NK-92 treated with Interleukin-12 subunit alpha and Interleukin-12 subunit beta, amount 100 ng/mL, for 24 hours (cell line): Measurements from ENCODE around the gene POFUT2.
"Not testable (repeated sequence)": the region's sequence is repeated elsewhere in the genome, so short reads cannot be mapped to it uniquely, and the experiment has no call there.

Source experiments
- DNase-seq: peaks from one replicate; lab custom pipeline; 2025; lab: John Stamatoyannopoulos, UW

POFUT2 gene

DNA sequence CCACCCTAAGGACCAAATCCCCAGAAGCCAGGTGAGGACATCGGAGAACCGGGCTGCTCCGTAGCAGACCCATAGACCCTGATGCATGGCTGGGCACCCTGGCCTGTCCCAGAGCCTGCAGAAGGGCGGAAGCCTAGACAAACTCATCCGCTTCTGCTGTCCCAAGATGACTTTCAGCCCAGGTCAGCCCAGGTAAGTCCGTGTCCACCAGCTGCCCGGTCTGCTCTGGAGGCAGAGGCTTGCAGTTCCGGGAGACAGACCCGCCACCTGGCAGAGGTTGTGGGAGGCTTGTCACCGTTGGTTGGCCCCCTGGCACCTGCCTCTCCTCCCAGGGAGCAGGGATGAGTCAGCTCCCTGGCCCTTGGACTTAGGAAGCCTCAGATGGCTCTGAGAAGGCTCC lies 22.8 kb upstream of the POFUT2 start:
- DNase-seq, result no peak

DNA sequence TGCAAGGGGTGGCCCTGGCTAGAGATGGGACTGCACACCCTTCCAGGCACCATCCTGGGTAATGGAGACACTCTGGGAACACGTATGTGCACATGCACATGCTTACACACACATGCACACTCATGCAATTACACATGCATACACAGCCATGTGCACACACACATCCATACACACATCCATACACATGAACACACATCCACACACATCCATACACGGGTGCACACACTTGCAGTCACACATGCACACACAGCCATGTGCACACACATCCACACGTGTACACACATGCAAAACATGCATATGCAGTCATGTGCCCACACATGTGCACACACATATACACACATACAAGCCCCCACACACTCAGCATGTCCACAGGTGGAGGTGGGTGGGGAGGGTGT lies 22.3 kb upstream of the POFUT2 start:
- DNase-seq, result no peak

DNA sequence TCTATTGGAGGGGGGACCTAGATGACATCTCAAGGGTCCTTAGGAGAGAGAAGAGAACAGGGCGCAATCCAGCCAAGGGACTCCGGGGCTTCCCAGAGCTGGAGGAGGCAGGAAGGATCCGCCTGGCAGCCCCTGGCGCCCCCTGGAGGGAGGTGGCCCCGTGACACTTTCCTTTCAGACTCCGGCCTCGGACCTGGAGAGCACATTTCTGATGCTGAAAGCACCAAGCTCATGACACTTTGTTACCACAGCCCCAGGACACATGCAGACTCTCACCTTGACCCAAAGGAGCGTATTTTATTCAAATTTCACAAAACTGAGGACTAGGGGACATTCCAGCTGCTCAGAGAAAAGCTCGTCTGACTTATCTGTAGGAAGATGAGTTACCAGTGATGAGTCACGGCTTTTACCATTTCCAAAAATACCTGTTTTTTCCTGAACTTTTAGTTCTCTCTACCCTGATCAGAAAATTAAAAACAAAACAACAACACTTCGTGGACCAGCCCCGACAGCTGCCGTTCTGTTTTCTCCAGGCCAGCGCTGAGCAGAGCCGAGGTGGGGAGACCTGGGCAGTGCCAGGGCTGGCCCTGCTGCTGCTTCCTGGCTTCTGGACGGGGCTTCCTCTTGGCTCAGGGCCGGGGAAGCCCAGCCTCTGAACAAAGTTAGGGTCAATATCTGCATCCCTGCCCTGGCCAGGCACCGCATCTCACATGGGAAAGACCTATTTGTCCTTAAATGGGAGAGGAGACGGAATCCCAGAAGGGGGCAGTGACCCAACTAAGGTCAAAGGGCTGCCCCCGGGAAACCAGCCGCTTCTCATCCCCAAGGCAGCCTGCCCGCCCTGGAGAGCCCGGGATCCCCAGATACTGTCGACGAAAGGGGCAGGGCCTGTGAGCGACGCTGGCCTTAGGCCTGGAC lies 21.6 kb upstream of the POFUT2 start:
- DNase-seq, result no peak

DNA sequence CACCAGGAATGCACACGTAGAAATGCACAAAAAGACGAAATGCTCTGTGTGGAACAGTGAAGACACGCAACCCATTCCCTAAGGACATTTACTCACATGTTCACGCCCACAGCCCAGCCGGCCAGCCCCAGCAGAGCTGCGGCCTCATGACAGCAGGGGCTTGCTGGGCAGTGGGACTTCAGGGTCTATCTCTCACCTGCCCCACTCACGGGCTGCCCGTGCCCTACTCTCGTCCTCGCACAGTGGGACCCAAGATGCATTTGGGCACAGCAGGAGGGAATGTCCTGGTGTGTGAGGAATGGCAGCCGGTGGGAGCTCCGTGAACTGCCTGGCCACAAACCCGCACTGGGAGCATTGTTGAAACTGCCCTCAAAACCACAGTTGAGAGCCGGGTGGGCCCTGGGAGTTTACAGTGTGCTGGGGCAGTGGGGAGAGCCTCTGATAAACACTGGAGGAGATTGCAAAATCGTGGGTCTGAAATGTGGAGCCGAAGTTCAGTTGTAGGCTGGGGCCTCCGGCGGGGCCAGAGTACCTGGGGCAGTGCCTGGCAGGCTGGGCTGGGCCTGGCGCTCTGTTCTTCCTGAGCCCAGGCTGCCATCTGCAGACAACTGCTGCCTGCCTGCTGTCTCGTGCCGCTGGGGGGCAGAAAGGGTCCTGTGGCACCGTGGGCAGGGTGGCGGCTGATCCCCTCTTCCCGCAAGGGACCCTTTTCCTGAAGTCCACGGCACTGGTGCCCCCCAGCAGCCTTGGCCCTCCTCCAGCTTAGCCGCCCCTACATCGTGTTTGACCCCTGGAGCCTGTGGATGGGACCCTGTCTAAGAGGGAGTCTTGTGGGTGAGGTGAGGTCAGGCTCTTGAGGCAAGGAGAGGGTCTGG lies 20.7 kb upstream of the POFUT2 start:
- DNase-seq, result no peak

DNA sequence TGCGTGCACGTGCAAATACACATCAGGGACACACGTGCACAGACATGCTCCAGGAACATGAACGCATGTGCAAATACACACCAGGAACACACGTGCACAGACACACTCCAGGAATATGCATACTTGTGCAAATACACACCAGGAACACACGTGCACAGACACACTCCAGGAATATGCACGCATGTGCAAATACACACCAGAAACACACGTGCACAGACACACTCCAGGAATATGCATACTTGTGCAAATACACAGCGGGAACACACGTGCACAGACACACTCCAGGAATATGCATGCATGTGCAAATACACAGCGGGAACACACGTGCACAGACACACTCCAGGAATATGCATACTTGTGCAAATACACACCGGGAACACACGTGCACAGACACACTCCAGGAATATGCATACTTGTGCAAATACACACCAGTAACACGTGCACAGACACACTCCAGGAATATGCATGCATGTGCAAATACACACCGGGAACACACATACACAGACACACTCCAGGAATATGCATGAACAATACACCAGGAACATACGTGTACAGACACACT lies 20.0 kb upstream of the POFUT2 start:
- not testable (repeated sequence) for DNase-seq

DNA sequence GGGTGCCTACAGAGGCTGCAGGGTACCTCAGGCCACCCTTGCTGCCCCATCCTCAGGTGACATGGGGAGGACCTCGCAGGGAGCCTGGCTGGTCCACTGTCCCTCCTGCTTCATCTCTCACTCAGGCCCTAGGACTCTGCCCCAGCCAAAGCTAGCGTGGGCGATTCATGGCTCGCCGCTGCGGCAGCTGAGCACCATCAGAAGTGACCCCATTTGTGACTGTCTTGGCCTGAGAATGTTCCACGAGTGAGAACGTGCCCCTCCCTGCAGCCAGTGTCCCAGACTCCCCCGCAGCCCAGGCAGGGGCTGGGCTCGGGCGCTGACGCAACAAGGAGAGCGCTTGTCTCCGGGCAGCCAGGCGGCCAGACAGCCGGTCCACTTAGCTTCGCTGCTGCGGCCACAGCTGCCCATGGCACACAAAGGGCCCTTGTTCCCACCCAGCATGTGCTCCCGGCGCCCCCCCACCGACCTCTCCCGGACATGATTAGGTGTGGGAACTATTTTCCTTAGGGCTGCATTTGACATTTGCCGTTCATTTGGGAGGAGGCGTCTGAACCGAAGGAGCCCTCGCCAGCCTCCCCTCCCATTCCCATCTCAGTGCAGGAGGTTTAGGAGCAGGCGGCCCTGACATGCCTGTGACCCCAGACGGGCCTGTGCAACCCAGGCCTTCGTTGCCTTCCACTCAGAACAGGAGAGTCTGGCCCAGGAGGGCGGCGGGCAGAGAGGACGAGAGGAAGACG lies 19.3 kb upstream of the POFUT2 start:
- DNase-seq, result no peak

DNA sequence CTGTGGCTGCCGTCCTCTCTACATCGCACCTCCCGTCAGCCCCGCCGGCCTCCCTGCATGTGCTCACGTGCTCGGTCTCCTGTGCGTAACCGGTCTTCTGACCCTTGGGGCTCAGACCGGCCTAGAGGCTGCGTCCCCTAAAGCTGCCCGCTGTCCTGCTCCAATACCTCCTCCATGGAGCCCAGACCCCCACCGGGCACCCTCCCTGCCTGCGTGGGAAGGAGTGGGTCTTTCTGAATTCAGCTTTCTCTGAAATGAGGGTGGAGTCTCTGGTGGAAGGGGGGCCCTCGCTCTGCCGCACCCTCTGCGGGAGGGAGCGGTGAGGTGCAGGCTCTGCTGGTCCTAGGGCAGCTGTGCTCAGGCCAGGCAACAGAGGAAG lies 18.7 kb upstream of the POFUT2 start:
- DNase-seq, result no peak

DNA sequence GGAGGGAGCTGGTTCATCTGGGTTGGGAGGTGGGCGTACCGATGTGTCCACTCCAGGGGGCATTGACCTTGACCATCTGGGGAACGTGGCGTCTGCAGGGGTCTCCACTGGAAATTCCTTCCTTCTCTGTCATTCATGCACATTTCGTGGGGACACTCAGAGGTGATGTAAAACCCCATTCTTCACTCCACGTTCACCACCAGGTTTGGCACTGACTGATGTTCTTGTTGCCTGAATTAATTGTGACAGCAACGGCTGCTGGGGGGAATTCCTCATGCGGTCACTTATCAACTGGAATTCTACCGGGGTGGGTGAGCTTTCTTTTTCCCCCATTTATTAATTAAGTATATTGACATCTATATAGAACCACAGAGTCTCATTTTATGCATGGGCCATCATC lies 18.1 kb upstream of the POFUT2 start:
- DNase-seq, result no peak

DNA sequence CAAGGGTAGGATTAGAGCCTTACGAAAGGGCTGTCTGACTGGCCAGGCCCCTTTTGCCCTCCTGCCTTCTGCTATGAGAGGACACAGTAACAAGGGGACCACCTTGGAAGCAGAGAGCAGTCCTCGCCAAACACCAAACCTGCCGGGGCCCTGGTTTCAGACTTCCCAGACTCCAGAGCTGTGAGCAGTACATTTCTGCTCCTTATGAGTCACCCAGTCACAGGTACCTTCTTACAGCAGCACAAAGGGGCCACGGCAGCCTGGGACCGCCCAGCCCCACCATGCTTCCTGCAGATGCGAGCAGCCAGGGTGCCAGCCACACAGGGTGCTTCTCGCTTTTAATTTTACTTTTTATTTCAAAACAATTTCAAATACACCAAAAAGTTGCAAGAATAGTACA lies 17.2 kb upstream of the POFUT2 start:
- DNase-seq, result no peak

DNA sequence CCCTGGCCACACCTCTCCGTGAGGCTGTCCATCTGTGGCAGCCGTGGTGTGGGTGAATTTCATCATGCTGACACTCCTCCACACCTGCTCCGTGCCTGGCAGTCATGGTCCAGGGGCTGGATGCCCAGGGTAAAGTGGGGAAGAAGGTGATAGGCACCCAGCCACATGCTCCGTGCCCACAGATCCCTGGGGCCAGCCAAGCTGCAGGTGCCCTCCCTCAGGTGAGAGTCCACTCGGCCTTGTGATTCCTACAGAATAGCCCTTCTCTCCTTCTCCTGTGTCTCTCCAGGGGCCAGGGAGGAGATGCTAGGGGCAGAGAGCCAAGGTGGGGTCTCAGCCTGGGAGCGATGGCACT lies 16.8 kb upstream of the POFUT2 start:
- DNase-seq, result no peak

DNA sequence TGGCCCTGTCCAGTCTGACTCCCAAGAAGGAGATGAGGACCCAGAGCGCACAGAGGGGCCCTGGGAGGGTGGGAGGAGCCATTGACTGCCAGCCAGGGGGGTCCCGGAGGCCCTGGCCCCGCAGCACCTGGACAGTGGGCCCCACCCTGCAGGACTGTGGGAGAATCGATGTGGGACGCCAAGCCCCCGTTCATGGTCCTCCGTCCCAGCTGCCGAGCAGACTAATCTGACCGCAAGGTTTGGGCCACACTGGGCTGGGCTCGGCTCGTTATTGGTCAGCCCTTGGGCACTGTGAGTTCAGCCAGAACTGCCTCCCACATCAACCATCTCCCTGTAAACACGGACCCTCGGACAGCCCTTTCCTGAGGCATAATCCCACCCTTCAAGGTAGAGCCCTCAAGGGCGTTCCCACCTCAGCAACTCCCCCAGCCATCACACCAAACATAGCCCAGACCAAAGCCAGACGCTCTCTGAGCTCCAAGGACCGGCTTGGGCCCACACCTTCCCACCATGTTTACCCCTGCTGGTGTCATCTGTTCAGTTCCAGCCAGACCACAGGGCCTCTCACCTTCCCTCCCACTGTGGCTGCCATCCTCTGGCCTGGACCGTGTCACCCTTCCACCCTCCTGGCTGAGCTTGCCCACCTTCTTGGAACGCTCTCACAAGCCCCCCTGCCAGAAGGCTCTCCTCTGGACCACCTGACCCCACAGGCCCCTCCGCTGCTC lies 16.2 kb upstream of the POFUT2 start:
- DNase-seq, result no peak

DNA sequence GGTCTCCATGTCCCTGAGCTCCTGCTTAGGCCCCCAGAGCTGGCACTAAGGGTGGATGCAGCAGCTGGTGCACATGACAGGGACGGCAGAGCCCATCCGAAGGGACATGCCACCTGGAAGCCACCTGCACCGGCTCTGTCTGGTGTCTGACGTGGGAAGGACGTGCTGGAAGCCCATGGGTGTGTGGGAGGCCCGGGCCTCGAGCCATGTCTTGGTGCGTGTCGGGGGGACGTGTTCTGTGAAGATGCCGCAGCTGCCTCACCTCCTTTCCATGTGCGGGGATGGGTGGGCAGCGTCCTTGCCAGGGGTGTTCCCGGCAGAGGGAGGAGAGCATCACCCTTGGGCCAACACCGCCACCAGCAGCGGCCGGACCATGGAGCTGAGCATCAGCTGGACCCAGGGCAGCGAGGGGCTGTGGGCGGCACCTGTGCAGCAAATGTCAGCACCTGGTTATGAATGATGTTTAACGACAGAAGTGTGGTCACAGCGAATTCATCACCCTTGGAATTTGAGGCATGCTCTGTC lies 15.5 kb upstream of the POFUT2 start:
- no peak for DNase-seq

DNA sequence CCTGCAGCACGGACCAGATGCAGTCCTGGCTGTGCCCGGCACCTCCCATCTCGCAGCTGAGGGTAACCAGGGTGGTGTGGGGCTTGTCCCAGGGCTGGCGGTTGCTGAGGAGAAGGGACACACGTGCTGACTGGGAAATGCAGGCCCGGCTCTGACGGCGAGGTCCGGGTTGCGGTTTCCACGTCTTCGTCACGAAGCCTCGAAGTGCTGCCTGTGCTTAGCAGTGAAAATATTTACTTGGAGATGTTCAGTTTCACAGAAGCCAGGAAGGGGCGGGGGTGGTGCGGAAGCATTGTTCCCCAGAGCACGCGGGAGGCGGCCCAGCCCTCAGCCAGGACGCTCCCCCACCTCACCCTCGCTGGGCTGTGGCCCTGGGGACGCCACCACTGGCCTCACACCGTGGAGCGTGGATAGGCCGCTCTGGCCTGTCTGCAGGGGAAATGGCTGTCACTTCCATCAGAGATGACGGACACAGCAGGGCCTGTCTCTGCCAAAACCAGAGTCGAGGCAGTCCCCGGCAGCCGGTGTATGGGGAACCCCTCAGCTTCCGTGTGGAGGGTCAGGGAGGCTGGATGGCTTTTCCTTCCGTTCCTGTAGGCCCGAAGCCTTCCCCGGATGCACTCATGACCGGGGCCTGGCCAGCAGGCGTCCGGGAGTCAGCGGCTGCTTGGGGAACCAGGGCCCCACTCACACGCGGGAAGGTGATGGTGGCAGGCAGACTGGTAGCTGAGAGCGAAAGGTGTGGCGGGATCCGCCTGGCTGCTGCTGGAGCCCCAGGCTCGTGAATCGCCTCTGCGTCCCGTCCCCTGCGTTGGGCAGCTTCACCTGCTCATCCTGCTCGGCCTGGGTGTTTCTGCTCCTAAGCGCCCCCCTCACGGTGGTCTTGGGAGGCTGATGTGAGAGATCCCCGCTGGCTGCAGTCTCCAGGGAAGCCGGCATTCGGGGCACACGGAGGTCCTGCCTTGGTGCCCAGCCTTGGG lies 14.7 kb upstream of the POFUT2 start:
- no peak for DNase-seq

DNA sequence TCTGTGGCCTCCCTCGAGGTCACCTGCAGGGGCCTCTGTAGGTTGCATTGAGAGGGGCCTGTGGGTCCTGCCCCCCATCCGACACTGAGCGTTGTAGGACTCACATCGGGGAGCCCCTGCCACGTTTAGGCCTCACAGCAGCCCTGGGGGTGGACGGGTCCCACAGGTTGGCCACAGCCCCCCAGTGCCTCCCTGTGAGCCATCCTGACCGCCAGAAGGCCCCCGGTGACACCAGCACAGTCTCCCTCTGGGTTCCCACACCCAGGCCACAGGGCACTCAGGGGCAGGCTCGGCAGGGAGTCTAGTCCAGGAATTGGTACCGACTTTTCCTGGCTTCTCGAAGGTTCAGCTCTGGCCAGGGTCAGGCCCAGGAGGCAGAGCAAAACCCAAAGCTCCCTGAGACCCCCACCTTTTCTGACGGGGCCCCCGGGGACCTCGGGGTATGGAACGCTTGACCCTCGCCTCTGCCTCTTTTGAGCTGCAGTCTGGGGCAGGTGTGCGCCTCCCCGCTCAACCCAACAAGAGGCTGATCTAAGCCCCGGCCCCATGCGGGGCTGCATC lies 13.9 kb upstream of the POFUT2 start:
- no peak for DNase-seq

DNA sequence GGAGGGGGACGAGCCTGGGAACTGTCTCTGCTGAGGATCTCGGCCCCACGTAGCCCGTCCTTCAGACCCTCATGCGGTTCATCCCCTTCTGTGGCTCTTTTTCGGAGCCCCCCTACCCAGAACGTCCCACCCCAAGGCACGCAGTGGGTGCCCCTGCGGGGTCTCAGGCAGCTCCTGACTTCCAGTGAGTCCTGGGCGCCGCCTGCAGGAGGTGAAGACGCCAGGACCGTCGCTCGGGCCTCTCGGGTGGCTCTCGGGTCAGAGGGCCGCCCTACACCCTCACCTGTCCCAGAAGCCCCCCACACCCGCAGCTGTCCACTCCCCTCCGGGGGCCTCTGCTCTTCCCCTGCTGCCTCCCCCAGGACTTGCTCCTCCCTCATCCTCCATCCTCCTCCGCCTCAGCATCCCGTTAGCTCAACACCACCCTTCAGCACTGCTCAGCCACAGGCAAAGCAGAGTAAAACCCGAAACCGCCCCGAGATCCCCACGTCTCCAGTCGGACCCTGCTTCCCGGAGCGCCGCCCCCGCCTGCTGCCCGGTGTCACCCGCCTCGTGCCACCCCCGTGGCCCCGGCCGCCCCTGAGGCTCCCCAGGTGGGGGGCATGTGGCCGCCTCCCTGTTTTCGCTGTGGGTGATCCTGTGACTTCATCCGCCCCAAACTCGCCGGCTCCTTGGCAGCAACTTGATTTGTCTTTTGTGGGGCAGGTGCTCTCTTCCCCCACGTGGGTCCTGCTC lies 13.3 kb upstream of the POFUT2 start:
- no peak for DNase-seq

DNA sequence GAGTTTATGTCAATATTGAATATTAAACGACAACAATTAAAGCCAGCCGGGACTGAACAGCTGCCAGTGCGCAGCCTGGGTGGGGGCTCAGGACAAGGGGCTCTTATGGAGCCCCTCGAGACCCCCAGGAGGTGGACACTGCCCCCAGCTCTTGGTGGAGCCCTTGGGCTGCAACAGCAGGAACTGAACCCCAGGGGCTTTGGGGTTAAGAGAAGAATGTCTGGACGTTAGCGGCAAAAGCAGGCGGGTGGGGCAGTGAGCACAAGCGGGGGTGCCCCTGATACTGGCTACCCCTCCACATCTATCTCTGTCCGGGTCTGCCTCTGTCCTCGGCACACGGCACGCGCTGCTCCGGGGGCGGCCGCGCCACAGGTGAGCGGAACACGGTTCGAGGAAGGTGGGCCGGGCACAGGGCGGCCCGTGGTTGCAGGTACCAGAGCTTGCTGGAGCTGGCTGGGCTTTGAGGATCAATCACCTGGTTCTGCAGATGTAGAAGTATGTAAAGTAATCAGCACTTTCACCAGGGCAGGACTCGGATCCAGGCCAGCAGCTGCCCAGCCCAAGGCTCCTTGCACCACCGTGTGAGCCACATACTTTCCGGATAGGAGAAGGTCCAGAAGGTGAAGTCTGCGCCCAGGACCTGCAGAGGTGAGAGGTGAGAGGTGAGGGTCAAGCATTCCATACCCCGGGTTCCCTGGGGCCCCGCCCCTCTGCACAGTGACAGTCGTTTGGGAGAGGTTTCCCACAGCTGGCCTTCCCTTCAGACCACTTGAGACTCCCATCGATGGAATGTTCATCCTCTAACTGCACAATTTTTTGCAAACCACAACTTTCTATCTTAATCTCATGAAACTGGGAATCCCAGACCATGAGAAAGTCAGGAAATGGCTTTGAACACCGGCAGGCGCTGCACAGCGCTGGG lies 12.4 kb upstream of the POFUT2 start:
- no peak for DNase-seq

DNA sequence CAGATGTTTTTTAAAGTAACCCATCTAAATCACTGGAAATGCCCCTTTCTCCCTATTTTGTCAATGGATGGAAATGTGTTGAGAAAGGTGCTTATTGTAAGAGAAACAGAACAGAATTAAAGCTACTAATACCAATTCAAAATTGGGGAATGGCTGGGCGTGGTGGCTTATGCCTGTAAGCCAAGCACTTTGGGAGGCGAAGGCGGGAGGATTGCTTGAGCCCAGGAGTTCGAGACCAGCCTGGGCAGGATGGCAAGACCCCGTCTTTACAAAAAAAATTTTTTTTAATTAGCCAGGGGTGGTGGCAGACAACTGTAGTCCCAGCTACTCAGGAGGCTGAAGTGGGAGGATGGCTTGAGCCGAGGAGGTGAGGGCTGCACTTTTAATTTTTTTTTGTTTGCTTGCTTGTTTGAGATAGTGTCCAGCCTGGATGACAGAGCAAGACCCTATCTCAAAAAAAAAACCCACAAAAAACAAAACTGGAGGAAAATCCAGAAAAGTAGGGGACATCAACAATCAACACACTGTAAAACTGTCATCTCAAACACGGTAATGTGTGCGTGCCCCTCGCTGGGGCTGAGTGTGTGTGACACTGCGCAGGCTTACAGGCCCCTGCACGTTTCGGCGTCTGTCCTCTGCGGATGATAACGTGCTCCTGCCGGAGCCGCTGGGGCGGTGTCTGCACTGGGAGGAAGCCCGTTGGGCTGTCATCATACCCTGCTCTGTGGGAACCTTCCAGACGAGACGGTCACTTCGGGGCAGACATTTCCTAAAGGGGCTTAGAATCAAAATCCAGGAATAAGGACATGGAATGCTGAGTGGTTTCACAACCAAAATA lies 11.6 kb upstream of the POFUT2 start:
- no peak for DNase-seq
